Measurements from ENCODE around the gene PIR.

PIR gene

GRCh38 chrX:15483891-15484290 lies 9.2 kb downstream of the PIR start:
- Histone ChIP-seq H3K23ac (ENCODE audit: low read length) (no peak overlapping the region), H3K4ac (ENCODE audit: low read depth, low read length) (no peak overlapping the region), H4K5ac (ENCODE audit: low read length) (no peak overlapping the region), H2BK120ac (ENCODE audit: low read depth, low read length) (no peak overlapping the region), H3K27ac (ENCODE audit: low read depth, low read length) (no peak overlapping the region), H2BK5ac (ENCODE audit: low read length) (no peak overlapping the region), H3K36me3 (ENCODE audit: control insufficient read depth, insufficient read depth, low read length) (no peaks in the 10 kb centered on the region), H3K18ac (ENCODE audit: low read length) (no peak overlapping the region), H2AK5ac (ENCODE audit: low read length) (no peak overlapping the region), H3K79me2 (ENCODE audit: control insufficient read depth, insufficient read depth, low read length) (no peaks in the 10 kb centered on the region), H3K4me2 (ENCODE audit: low read length) (no peak overlapping the region), H3K27me3 (ENCODE audit: insufficient read depth, low read length, poor library complexity) (no peaks in the 10 kb centered on the region), H2BK15ac (replicated peaks; ENCODE audit: low read depth) (no peak overlapping the region), H3K4me3 (ENCODE audit: low read length) (no peak overlapping the region), H3K56ac (ENCODE audit: low read length) (no peak overlapping the region), H4K8ac (ENCODE audit: low read depth, low read length) (no peak overlapping the region), H3K9ac (ENCODE audit: low read length) (no peak overlapping the region), H3K79me1 (ENCODE audit: low read length) (no peaks in the 10 kb centered on the region), H3K4me1 (ENCODE audit: control insufficient read depth, low read depth, low read length) (no peaks in the 10 kb centered on the region)
- WGBS (ENCODE audit: extremely low coverage, insufficient coverage, low lambda C conversion rate) = no CpG with 5 or more reads among the region's 2 CpGs
- no peak for DNase-seq

DNA sequence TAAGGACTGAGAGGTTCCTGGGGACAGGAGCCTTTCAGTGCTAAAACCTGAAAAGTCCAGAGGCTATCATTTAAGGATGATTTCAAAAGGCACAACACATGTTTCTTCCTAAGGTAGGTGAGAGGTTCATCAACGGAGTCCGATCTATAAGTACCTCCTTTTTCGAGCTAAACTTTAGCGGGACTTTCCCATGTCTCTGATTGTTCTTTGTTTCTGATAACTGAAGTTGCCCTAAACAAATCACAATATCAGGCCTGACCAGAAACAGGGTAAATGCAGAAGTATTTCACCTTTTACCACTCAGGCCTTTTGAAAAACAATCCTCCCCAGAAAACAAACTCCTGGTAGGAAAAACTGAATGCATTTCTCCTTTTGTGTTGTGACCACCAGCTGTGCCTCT lies 17.6 kb downstream of the PIR start:
- Histone ChIP-seq H3K56ac (ENCODE audit: low read length) (no peak overlapping the region), H2BK120ac (ENCODE audit: low read depth, low read length) (no peak overlapping the region), H3K4me3 (ENCODE audit: low read length) (no peak overlapping the region), H3K27ac (ENCODE audit: low read depth, low read length) (no peak overlapping the region), H3K9ac (ENCODE audit: low read length) (no peak overlapping the region), H2BK15ac (replicated peaks; ENCODE audit: low read depth) (no peak overlapping the region), H3K4me1 (ENCODE audit: control insufficient read depth, low read depth, low read length) (no peaks in the 10 kb centered on the region), H3K36me3 (ENCODE audit: control insufficient read depth, insufficient read depth, low read length) (no peaks in the 10 kb centered on the region), H3K27me3 (ENCODE audit: insufficient read depth, low read length, poor library complexity) (no peaks in the 10 kb centered on the region), H4K5ac (ENCODE audit: low read length) (no peak overlapping the region), H3K23ac (ENCODE audit: low read length) (no peak overlapping the region), H2BK5ac (ENCODE audit: low read length) (no peak overlapping the region), H3K79me1 (ENCODE audit: low read length) (no peaks in the 10 kb centered on the region), H2AK5ac (ENCODE audit: low read length) (no peak overlapping the region), H3K79me2 (ENCODE audit: control insufficient read depth, insufficient read depth, low read length) (no peaks in the 10 kb centered on the region), H3K18ac (ENCODE audit: low read length) (no peak overlapping the region), H3K4ac (ENCODE audit: low read depth, low read length) (no peak overlapping the region), H3K4me2 (ENCODE audit: low read length) (no peak overlapping the region), H4K8ac (ENCODE audit: low read depth, low read length) (no peak overlapping the region)
- DNase-seq = no peak
- no CpG with 5 or more reads among the region's 4 CpGs for WGBS (ENCODE audit: extremely low coverage, insufficient coverage, low lambda C conversion rate)

GRCh38 chrX:15475021-15475420 lies 18.1 kb downstream of the PIR start:
- no peaks in the 10 kb centered on the region for H3K79me1 ChIP-seq (ENCODE audit: low read length)
- H3K36me3 ChIP-seq (ENCODE audit: control insufficient read depth, insufficient read depth, low read length) = no peaks in the 10 kb centered on the region
- no peak overlapping the region for H3K18ac ChIP-seq (ENCODE audit: low read length)
- H3K4me3 ChIP-seq (ENCODE audit: low read length) = no peak overlapping the region
- H3K56ac ChIP-seq (ENCODE audit: low read length) = no peak overlapping the region
- no peak overlapping the region for H2BK5ac ChIP-seq (ENCODE audit: low read length)
- DNase-seq = no peak
- no peak overlapping the region for H3K4me2 ChIP-seq (ENCODE audit: low read length)
- no peak overlapping the region for H2BK120ac ChIP-seq (ENCODE audit: low read depth, low read length)
- H3K79me2 ChIP-seq (ENCODE audit: control insufficient read depth, insufficient read depth, low read length) = no peaks in the 10 kb centered on the region
- WGBS (ENCODE audit: extremely low coverage, insufficient coverage, low lambda C conversion rate) = no CpG with 5 or more reads among the region's 5 CpGs
- H3K4ac ChIP-seq (ENCODE audit: low read depth, low read length) = no peak overlapping the region
- no peak overlapping the region for H2AK5ac ChIP-seq (ENCODE audit: low read length)
- no peak overlapping the region for H3K9ac ChIP-seq (ENCODE audit: low read length)
- H3K27ac ChIP-seq (ENCODE audit: low read depth, low read length) = no peak overlapping the region
- H2BK15ac ChIP-seq (replicated peaks; ENCODE audit: low read depth) = no peak overlapping the region
- H4K5ac ChIP-seq (ENCODE audit: low read length) = no peak overlapping the region
- no peak overlapping the region for H3K23ac ChIP-seq (ENCODE audit: low read length)
- H3K4me1 ChIP-seq (ENCODE audit: control insufficient read depth, low read depth, low read length) = no peaks in the 10 kb centered on the region
- no peak overlapping the region for H4K8ac ChIP-seq (ENCODE audit: low read depth, low read length)
- H3K27me3 ChIP-seq (ENCODE audit: insufficient read depth, low read length, poor library complexity) = no peaks in the 10 kb centered on the region

DNA sequence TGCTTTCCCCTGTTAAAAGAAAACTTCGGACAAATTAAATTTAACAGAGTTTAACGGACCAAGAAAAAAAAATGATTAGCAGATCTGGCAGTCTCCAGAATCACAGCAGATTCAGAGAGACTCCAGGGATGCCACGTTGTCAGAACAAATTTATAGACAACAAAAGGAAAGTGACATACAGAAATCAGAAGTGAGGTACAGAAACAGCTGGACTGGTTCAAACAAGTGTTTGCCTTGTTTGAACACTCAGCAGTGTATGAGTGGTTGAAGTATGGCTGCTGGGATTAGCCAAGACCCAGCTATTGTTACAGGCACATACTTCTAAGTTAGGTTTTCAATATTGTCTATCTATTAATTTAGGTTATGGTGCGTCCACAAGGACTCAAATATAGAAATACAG lies 19.1 kb downstream of the PIR start:
- Histone ChIP-seq H4K8ac (ENCODE audit: low read depth, low read length) (no peak overlapping the region), H2BK120ac (ENCODE audit: low read depth, low read length) (no peak overlapping the region), H3K56ac (ENCODE audit: low read length) (no peak overlapping the region), H3K79me2 (ENCODE audit: control insufficient read depth, insufficient read depth, low read length) (no peaks in the 10 kb centered on the region), H3K27me3 (ENCODE audit: insufficient read depth, low read length, poor library complexity) (no peaks in the 10 kb centered on the region), H3K4me1 (ENCODE audit: control insufficient read depth, low read depth, low read length) (no peaks in the 10 kb centered on the region), H3K79me1 (ENCODE audit: low read length) (no peaks in the 10 kb centered on the region), H3K18ac (ENCODE audit: low read length) (no peak overlapping the region), H2BK15ac (replicated peaks; ENCODE audit: low read depth) (no peak overlapping the region), H3K23ac (ENCODE audit: low read length) (no peak overlapping the region), H4K5ac (ENCODE audit: low read length) (no peak overlapping the region), H3K4me2 (ENCODE audit: low read length) (no peak overlapping the region), H3K4ac (ENCODE audit: low read depth, low read length) (no peak overlapping the region), H3K36me3 (ENCODE audit: control insufficient read depth, insufficient read depth, low read length) (no peaks in the 10 kb centered on the region), H2AK5ac (ENCODE audit: low read length) (no peak overlapping the region), H3K9ac (ENCODE audit: low read length) (no peak overlapping the region), H3K27ac (ENCODE audit: low read depth, low read length) (no peak overlapping the region), H2BK5ac (ENCODE audit: low read length) (no peak overlapping the region), H3K4me3 (ENCODE audit: low read length) (no peak overlapping the region)
- no CpG with 5 or more reads among the region's 4 CpGs for WGBS (ENCODE audit: extremely low coverage, insufficient coverage, low lambda C conversion rate)
- no peak for DNase-seq

- Histone ChIP-seq H2AK5ac (ENCODE audit: low read length) (no peak overlapping the region), H3K4me3 (ENCODE audit: low read length) (no peak overlapping the region), H3K4me2 (ENCODE audit: low read length) (no peak overlapping the region), H3K18ac (ENCODE audit: low read length) (no peak overlapping the region), H3K27me3 (ENCODE audit: insufficient read depth, low read length, poor library complexity) (no peaks in the 10 kb centered on the region), H2BK5ac (ENCODE audit: low read length) (no peak overlapping the region), H2BK120ac (ENCODE audit: low read depth, low read length) (no peak overlapping the region), H3K27ac (ENCODE audit: low read depth, low read length) (no peak overlapping the region), H3K9ac (ENCODE audit: low read length) (no peak overlapping the region), H3K56ac (ENCODE audit: low read length) (no peak overlapping the region), H3K4me1 (ENCODE audit: control insufficient read depth, low read depth, low read length) (no peaks in the 10 kb centered on the region), H4K5ac (ENCODE audit: low read length) (no peak overlapping the region), H3K4ac (ENCODE audit: low read depth, low read length) (no peak overlapping the region), H3K23ac (ENCODE audit: low read length) (no peak overlapping the region), H2BK15ac (replicated peaks; ENCODE audit: low read depth) (no peak overlapping the region), H4K8ac (ENCODE audit: low read depth, low read length) (no peak overlapping the region), H3K36me3 (ENCODE audit: control insufficient read depth, insufficient read depth, low read length) (no peaks in the 10 kb centered on the region), H3K79me1 (ENCODE audit: low read length) (no peaks in the 10 kb centered on the region), H3K79me2 (ENCODE audit: control insufficient read depth, insufficient read depth, low read length) (no peaks in the 10 kb centered on the region)
- DNase-seq = no peak
These were observed 20.6 kb downstream of the PIR start for GRCh38 chrX:15472531-15472930.

DNA sequence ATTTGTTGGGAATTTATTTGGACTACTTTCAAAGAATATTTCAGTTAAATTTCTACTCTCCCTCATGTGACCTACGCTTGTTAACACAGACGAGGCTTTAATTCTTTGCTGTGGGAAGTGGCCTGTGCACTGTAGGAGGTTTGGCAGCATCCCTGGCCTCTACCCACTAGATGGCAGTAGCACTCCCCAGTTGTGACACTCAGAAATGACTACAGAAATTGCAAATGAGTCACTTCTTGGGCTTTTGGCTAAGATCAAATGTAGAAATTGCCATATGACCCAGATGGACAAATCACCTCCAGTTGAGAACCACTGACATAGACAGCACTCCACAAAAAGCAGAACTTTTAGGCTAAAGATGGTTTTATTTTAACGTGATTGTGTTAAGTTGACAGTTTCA lies 22.1 kb downstream of the PIR start:
- no peaks in the 10 kb centered on the region for H3K79me2 ChIP-seq (ENCODE audit: control insufficient read depth, insufficient read depth, low read length)
- H3K18ac ChIP-seq (ENCODE audit: low read length) = no peak overlapping the region
- no peak overlapping the region for H3K27ac ChIP-seq (ENCODE audit: low read depth, low read length)
- no peak overlapping the region for H3K4ac ChIP-seq (ENCODE audit: low read depth, low read length)
- H3K4me2 ChIP-seq (ENCODE audit: low read length) = no peak overlapping the region
- no CpG with 5 or more reads among the region's 3 CpGs for WGBS (ENCODE audit: extremely low coverage, insufficient coverage, low lambda C conversion rate)
- H3K36me3 ChIP-seq (ENCODE audit: control insufficient read depth, insufficient read depth, low read length) = no peaks in the 10 kb centered on the region
- no peak overlapping the region for H3K9ac ChIP-seq (ENCODE audit: low read length)
- H3K56ac ChIP-seq (ENCODE audit: low read length) = no peak overlapping the region
- no peak overlapping the region for H2BK5ac ChIP-seq (ENCODE audit: low read length)
- no peak overlapping the region for H4K8ac ChIP-seq (ENCODE audit: low read depth, low read length)
- H3K79me1 ChIP-seq (ENCODE audit: low read length) = no peaks in the 10 kb centered on the region
- no peak overlapping the region for H4K5ac ChIP-seq (ENCODE audit: low read length)
- H3K4me1 ChIP-seq (ENCODE audit: control insufficient read depth, low read depth, low read length) = no peaks in the 10 kb centered on the region
- H3K4me3 ChIP-seq (ENCODE audit: low read length) = no peak overlapping the region
- H3K23ac ChIP-seq (ENCODE audit: low read length) = no peak overlapping the region
- no peak overlapping the region for H2AK5ac ChIP-seq (ENCODE audit: low read length)
- no peak overlapping the region for H2BK120ac ChIP-seq (ENCODE audit: low read depth, low read length)
- peak; percentile 66 for DNase-seq
- no peaks in the 10 kb centered on the region for H3K27me3 ChIP-seq (ENCODE audit: insufficient read depth, low read length, poor library complexity)
- no peak overlapping the region for H2BK15ac ChIP-seq (replicated peaks; ENCODE audit: low read depth)

Measured in mesendoderm (in vitro differentiated cells).